Astrocyte of the hippocampus (primary cell): Measurements from ENCODE around the gene KLHL6.
"Not testable (repeated sequence)": the region's sequence is repeated elsewhere in the genome, so short reads cannot be mapped to it uniquely, and the experiment has no call there.

Experiments used
- DNase-seq: peaks from one replicate; pipeline ENCODE4 v3.0.0; 2011; ENCODE audit warnings: low read depth, low spot score

The KLHL6 gene

DNA sequence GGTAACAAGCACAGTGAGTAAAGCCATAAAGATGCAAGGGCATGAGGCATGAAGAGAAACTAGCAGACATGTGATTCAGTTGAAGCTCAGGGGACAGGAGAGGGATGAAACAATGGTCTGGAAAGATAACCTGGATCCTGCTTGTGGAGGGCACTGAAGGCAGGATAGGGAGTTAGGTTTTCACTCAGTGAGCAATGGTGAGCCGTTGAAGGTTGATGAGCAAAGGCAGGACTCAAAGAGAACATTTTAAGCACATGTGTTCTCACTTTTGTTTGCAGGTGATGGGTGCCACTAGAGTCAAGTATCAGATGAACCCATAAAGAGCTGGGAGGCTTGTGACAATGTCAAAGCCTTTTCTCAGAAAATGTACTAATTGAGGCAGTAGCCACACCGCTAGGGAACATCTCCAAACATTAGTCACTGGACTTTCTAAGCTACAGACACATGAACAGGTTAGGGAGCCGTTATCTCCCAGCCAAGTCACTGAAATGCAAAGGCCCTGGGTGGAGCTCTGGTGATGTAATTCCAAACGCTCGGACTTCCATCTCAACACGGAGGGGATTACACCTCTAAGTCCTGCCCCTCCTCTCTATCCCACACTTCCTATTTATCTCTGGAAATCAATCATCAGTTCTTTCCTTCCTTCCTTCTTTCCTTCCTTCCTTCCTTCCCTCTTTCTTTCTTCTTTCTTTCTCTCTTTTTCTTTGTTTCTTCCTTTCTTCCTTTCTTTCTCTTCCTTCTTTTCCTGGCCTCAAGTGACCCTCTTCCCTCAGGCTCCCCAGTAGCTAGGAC is 22.7 kb downstream of the KLHL6 start:
- DNase-seq: no peak

DNA sequence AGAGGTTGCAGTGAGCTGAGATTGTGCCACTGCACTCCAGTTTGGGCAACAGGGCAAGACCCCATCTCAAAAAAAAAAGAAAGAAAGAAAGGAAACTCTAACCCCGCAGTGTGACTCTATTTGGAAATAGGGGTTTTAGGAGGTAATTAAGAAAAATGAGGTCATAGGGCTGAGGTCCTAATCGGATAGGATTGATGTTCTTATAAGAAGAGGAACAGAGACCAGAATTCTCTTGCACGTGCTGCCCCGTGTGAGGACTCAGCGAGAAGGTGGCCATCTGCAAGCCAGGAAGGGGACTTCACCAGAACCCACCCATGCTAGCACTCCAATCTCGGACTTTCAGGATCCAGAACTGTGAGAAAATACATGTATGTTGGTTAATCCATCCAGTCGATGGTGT is 25.8 kb downstream of the KLHL6 start:
- no peak for DNase-seq

GRCh38 chr3:183529185-183529584 is 26.3 kb downstream of the KLHL6 start:
- no peak for DNase-seq

GRCh38 chr3:183528758-183529157 is 26.7 kb downstream of the KLHL6 start:
- DNase-seq: not testable (repeated sequence)

- DNase-seq: no peak
Observed at GRCh38 chr3:183527428-183528379, 27.8 kb downstream of the KLHL6 start.

GRCh38 chr3:183526838-183527427 is 28.6 kb downstream of the KLHL6 start:
- no peak for DNase-seq

- DNase-seq: no peak
Observed at GRCh38 chr3:183524476-183524875, 31.0 kb downstream of the KLHL6 start.

DNA sequence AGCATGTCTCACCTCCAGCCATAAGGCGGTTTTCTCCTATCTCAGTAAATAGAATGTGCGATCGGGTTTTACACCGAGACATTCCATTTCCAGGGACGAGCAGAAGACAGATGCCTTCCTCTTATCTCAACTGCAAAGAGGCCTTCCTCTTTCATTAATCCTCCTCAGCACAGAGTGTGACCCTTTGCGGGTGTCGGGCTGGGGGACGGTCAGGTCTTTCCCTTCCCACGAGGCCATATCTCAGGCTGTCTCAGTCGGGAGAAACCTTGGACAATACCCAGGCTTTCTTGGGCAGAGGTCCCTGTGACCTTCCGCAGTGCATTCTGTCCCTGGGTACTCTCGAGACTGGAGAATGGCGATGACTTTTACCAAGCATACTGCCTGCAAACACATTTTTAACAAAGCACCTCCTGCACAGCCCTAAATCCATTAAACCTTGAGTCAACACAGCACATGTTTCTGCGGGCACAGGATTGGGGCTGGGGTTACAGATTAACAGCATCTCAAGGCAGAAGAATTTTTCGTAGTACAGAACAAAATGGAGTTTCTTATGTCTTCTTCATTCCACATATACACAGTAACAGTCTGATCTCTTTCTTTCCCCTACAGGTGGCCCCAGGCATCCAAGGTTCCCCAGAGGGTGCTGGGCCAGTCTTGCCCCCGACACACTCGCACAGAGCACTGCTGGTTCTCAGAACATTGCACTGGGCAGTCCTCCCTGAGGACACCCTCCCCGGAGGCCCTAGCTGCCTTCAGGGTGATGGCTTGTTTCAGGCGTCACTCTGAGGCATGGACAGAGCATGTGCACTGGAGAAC is 34.6 kb downstream of the KLHL6 start:
- DNase-seq: not testable (repeated sequence)

GRCh38 chr3:183520295-183520694 is 35.2 kb downstream of the KLHL6 start:
- DNase-seq: not testable (repeated sequence)

- no peak for DNase-seq
Observed at GRCh38 chr3:183519891-183520290, 35.6 kb downstream of the KLHL6 start.

DNA sequence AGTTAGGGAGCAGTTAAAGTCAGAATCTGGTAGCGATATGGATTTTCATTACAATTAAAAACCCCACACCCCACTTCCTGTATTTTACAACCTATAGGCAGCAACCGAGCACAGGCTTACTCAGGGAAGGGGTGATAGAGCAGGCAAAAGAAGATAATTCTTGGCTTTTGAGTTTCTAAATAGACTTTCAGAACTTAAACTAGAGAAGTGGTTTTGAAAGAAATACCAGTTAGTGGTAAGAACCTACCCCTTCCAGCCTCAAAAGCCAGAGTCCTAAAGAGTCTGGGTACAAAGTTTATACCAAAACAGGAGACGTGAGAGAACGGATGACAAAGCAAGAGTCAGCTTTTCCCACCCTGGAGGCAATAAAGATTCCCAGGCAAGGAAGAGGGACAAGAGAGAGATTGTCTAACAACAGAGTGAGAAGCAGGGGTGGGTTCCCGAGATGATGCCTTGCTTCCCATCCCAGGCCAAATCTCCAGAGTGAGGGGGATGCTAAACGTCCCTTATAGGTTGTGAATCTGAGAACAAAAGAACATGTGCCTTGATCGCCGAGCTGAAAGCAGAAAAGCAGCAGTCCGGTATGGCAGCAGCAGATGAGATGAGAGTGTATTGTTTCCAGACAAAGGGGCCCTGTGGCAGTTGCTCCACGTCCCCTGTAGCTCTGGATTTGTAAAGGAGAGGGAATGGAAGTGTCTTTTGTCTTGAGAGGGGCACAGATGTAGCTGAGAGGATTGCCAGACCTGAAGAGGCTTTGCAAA is 36.8 kb downstream of the KLHL6 start:
- no peak for DNase-seq

DNA sequence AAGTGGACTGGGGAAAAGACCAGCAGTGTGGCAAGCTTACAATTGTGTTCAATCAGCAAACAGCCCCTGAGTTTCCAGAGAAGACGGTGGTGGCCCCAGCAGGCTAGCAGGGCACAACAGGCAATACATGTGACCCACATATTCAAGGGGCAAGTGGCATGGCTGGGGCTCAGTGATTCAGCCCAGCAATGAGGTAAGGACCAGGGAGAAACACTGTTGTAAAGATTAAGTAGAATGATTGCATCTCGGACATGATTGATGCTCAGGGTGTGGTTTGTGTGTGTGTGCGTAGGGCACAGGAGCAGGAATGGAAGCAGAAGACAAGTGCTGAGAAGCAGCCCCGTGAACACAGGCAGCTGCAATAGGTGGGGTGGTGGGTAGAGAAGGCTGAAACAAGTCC is 37.9 kb downstream of the KLHL6 start:
- DNase-seq: no peak

DNA sequence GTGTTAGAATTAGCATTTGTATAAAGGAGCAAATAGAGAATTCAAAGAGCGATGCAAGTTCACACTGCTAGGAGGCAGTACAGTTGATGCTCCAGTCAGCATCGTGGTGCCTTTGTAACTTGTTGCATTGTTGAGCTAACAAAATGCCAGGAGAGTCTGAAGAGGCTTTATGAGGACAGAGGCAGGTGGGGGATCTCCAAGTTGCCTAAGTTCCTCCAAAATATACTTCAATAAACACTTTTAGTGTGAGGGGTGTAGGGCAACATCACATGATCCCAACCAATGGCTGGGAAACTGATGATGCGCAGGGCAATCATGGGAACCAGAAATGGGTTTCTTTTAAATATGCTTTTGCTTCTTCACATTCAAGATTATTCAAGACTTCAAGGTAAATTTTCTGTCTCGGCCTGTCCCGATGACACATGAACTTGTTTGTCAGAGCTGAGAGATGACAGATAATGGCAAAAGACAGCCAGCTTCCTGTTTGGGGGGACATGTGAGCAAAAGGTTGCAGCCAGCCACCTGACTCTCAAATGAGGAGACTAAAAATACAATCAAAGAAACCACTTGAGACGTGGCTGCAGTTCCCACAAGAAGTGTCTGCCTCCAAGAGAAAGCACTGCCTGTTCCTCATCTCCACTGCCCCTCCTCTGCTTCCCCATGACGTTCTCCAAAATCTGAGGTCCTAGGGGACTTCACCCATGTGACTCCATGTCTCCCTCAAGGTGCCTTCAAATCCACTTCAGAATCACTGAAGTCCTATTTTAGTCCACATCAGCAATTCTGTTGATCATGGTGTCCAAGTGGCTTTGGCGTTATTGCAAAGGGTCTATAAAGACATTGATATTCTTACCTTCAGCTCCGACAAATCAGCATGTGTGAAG is 39.3 kb downstream of the KLHL6 start:
- no peak for DNase-seq

DNA sequence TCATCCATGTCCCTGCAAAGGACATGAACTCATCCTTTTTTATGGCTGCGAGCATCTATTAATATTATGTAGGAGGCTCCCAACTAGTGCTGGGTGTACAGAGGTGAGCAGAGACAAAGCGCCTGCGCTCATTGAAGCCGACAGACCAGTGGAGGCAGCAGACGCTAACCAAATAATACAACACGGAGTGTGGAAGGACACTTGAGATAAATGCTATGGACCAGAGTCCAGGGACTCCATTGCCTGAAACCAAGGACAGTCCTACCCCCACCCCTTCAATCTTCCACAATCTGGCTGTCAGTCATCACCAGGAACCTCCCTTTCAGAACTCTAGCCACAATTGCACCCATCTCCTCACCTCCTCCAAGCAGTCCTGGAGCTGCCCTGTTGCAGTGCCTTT is 41.5 kb downstream of the KLHL6 start:
- no peak for DNase-seq

DNA sequence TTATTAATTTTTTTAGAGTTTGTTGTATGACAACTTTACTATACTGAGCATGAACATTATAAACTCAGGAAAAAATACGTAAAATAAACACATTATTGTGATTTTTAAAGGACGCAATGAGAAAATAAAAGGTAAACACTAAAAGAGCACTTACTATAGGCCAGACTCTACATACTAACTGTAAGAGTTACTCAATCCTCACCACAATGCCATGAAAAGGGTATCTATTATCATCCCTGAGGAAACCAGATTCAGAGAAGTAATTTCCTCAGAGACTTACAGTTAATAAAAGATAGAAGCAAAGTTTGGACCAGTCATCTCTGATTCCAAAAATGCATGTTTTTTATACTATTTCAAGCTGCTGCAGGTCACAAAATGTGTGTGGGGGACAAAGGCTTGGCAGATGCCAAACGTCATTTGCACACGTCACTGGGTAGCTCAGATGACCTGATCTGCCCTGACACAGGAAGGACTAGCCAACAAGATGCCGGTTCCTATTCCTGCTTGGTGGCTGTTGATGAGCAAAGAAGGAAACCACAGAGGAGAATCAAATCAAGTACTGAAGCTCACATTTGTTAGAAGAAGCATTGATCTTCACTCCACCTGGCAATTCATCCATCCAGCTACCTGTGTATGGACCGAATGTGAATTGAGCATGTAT is 42.3 kb downstream of the KLHL6 start:
- DNase-seq: no peak

DNA sequence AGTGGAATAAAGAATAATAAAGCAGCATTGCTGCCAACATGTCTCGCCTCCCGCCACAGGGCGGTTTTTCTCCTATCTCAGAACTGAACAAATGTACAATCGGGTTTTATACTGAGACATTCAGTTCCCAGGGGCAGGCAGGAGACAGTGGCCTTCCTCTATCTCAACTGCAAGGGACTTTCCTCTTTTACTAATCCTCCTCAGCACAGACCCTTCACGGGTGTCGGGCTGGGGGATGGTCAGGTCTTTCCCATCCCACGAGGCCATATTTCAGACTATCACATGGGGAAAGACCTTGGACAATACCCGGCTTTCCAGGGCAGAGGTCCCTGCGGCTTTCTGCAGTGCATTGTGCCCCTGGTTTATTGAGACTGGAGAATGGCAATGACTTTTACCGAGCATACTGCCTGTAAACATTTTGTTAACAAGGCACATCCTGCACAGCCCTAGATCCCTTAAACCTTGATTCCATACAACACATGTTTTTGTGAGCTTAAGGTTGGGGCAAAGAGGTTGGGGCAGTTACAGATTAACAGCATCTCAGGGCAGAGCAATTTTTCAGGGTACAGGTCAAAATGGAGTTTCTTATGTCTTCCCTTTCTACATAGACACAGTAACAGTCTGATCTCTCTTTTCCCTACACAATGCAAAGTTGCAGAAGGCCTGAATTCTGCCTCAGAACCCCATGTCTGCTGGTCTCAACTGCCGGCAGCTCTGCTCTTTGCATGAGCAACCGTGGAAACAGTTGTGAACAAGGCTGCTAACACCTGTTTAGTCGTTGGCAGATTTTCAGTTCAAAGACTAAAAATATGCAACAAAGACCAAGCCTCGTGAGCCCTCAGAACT is 44.0 kb downstream of the KLHL6 start:
- not testable (repeated sequence) for DNase-seq

GRCh38 chr3:183508821-183509220 is 46.7 kb downstream of the KLHL6 start:
- DNase-seq: no peak

GRCh38 chr3:183507551-183507950 is 48.0 kb downstream of the KLHL6 start:
- DNase-seq: no peak
